HG02840 (cell line): Measurements from ENCODE around the gene TOGARAM1.

Experiments
- ATAC-seq: cut with Tn5 transposase; IDR thresholded peaks from one replicate; pipeline ENCODE4 v1.9.1; 2021; ENCODE audit warnings: mild to moderate bottlenecking, moderate library complexity, moderate number of reproducible peaks; ENCODE audit not compliant: unreplicated experiment, low FRiP score

TOGARAM1 gene

GRCh38 chr14:44961554-44962333 is at the start of gene TOGARAM1, which contains the start of gene KLHL28:
TOGARAM1 (plus strand) TSS chr14:44962190; CDS start chr14:44962422, 232 bp downstream.
KLHL28 (minus strand) TSS chr14:44961947; CDS start chr14:44945928, 16,019 bp downstream.
- ATAC-seq = peak; percentile 97

GRCh38 chr14:44914849-44915248 is 47.1 kb upstream of the TOGARAM1 start:
- ATAC-seq = no peak

- ATAC-seq = no peak
These were observed 33.2 kb upstream of the TOGARAM1 start for GRCh38 chr14:44928793-44929192.

GRCh38 chr14:44935155-44935554 is 26.8 kb upstream of the TOGARAM1 start:
- no peak for ATAC-seq

- no peak for ATAC-seq
These were observed 24.4 kb upstream of the TOGARAM1 start for GRCh38 chr14:44937547-44937946.

- ATAC-seq = no peak
These were observed 21.8 kb upstream of the TOGARAM1 start for GRCh38 chr14:44940211-44940610.

- no peak for ATAC-seq
These were observed 21.0 kb upstream of the TOGARAM1 start for GRCh38 chr14:44940944-44941343.

GRCh38 chr14:44941591-44941990 is 20.4 kb upstream of the TOGARAM1 start:
- ATAC-seq = no peak

GRCh38 chr14:44942436-44942835 is 19.6 kb upstream of the TOGARAM1 start:
- no peak for ATAC-seq

GRCh38 chr14:44944107-44944506 is 17.9 kb upstream of the TOGARAM1 start:
- ATAC-seq = no peak

- ATAC-seq = no peak
These were observed 16.7 kb upstream of the TOGARAM1 start for GRCh38 chr14:44945264-44945663.

GRCh38 chr14:44951051-44951450 is 10.9 kb upstream of the TOGARAM1 start:
- ATAC-seq = no peak

- no peak for ATAC-seq
These were observed 9.4 kb upstream of the TOGARAM1 start for GRCh38 chr14:44952391-44953110.

GRCh38 chr14:44954750-44955149 is 7.2 kb upstream of the TOGARAM1 start:
- no peak for ATAC-seq

GRCh38 chr14:44955528-44955927 is 6.5 kb upstream of the TOGARAM1 start:
- ATAC-seq = no peak

GRCh38 chr14:44956866-44957265 is 5.1 kb upstream of the TOGARAM1 start:
- no peak for ATAC-seq

- ATAC-seq = no peak
These were observed 2.5 kb upstream of the TOGARAM1 start for GRCh38 chr14:44959538-44959937.

- ATAC-seq = no peak
These were observed 1.8 kb upstream of the TOGARAM1 start for GRCh38 chr14:44960146-44960545.

GRCh38 chr14:44960646-44961045 is 1.3 kb upstream of the TOGARAM1 start:
- ATAC-seq = no peak

GRCh38 chr14:44961151-44961553 is 838 bp upstream of the TOGARAM1 start:
- no peak for ATAC-seq

- ATAC-seq = peak; percentile 33
These were observed 499 bp downstream of the TOGARAM1 start for GRCh38 chr14:44962334-44963043.
